SW480 (cell line): Measurements from ENCODE around the gene MCOLN2.
A peak's percentile ranks its signal among the peaks of the same experiment; 100 is the strongest.

Source experiments
- DNase-seq: peaks from one replicate; pipeline ENCODE4 v3.0.0-alpha.2; 2016; ENCODE audit warnings: low spot score

The MCOLN2 gene

DNA sequence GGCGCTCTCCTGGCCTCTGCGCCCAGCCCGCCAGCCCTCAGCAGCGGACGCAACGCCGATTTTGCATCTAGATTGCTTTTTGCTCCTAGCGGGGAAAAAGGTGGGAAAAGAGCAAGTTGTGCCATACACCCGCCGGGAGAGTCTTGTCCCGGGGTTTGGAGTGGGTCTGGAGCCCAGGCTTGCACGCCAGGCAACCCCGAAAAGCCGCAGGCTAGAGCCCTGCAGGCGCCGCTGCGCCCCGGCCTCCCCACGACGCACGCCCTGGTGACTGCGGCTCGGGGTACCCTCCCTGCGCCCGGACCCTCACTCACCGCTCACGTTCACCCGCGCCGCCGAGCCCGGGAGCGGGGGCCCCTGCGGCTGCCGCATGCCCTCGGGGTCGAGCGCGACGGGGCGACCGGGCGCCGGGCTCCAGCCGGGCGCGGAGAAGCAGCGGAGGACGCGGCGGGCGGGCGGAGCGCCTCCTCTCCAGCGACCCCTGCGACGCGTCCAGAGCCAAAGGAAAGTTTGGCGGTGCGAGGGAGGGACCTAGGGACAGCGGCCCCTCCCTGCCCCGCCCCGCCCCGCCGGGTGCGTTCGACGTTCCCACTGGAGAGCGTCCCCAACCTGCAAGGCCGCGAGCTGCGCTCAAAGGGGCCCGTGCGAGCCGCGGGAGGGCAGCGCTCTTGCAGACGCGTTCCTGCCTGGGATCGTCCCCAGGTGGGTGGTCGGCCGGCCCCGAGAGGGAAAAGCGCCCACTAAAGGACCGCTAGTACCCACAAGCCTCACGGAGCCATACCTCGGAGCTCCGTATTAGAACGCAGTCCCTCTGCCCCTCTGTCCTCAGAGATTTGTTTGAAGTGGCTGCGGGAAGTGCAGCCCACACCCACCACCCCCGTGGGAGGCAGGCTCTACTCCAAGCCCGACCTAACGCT is 104.0 kb downstream of the MCOLN2 start, which contains the start of gene LPAR3:
LPAR3 (minus strand) TSS at position 502 of the 914 bp plus-strand sequence. CDS start 27,086 bp downstream, outside the sequence.
- peak; percentile 40 for DNase-seq

GRCh38 chr1:84890566-84890965 is 106.3 kb downstream of the MCOLN2 start:
- no peak for DNase-seq

DNA sequence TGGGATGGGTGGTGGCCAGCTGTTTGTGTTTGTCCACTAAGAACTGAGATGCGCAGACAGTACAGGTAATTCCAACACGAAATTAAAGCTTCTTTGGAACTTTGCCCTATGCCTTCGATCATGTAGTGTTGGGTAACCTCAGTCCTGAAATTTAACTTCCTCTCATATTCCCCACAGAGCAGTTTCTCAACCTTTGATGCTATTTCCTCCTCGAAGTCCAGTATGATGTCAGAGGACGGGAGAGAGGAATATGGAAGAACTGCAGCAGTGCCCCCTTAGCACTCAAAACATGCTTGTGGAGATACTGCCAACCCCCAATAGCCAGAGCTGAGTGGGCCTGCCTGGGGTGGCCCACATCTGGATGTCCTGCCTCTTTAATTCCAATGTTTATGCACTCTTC is 107.5 kb downstream of the MCOLN2 start:
- DNase-seq: no peak

GRCh38 chr1:84888753-84889152 is 108.2 kb downstream of the MCOLN2 start:
- no peak for DNase-seq

GRCh38 chr1:84887261-84887934 is 109.5 kb downstream of the MCOLN2 start:
- DNase-seq: no peak

GRCh38 chr1:84885469-84885868 is 111.4 kb downstream of the MCOLN2 start:
- DNase-seq: no peak

DNA sequence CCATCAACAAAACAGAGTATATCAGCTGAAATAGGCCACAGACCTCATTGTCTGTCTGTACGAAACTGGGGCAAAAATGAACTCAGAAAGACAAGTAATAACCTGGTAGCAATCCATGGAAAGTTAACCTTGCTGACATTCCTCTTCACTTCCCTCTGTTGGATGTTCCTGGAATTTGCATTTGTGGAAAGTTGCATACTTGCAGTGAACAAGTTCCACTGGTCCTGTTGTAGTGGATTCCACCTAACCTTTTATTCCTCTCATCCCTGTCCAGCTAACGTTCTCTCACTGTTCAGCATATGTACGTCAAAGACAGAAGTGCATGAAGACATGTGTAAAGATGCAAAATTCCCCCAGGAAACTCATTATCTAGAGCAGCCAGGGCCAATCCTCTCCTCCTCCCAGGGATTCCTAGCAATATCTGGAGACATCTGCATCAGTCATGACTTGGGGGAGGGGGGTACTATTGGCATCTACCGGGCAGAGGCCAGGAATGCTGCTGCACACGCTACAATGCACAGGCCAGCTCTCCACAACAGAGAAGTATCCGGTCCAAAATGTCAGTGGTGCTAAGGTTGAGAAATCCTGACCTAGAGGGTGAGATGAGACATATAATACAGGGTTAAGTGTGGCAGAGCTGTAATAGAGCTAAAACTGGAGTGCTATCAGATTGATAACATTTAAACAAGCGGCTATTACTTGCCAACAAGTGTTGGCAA is 112.1 kb downstream of the MCOLN2 start:
- DNase-seq: no peak

- no peak for DNase-seq
Measured at GRCh38 chr1:84883286-84883685, 113.6 kb downstream of the MCOLN2 start.

DNA sequence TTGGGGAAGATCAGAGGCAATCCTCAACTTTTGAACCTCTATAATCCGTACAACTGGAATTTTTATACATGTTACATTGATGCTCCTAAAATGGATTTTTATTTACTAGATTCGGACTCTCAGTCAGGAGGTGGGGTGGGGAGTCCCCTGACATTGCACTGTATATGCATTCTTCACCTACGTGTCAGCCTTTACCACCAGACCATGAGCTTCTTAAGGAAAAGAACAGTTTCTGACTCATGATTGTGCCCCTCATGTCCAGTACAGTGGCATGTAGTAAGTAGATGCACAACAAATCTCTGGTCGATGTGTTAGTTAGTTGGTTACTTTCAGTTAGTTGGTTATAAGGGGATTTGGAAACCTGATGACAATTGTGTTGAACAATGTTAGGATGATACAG is 119.3 kb downstream of the MCOLN2 start:
- no peak for DNase-seq

- no peak for DNase-seq
Measured at GRCh38 chr1:84876353-84876752, 120.6 kb downstream of the MCOLN2 start.
